Lower lobe of right lung (tissue), 2 donors: ENCODE data around the gene PLK4. TPM values are rescaled to one million over a fixed set of nuclear protein-coding genes. Genes with fewer than 3 reads are reported as not detected.
A peak's percentile ranks its signal among the peaks of the same experiment; 100 is the strongest.

Experiments
- ATAC-seq, 2 donors: fragments of 200-7000 bp; cut with Tn5 transposase; one replicate each; pipeline ENCODE4 v1.9.1; 2020 to 2022; ENCODE audit warnings: mild to moderate bottlenecking in 2 of 2, moderate library complexity in 2 of 2
- DNase-seq: peaks from one replicate; pipeline ENCODE4 v3.0.0-alpha.2; 2020
- H3K27ac ChIP-seq: fragments of 200-600 bp; one replicate; pipeline ENCODE4 v1.8.0; 2022
- H3K27me3 ChIP-seq: fragments of 200-600 bp; one replicate; pipeline ENCODE4 v1.8.0; 2022; ENCODE audit warnings: low read depth
- H3K36me3 ChIP-seq: fragments of 200-600 bp; one replicate; pipeline ENCODE4 v1.8.0; 2022; ENCODE audit warnings: mild to moderate bottlenecking
- H3K4me1 ChIP-seq: fragments of 200-600 bp; one replicate; pipeline ENCODE4 v1.8.0; 2022
- H3K4me3 ChIP-seq: fragments of 200-600 bp; one replicate; pipeline ENCODE4 v1.8.0; 2022; ENCODE audit warnings: mild to moderate bottlenecking
- H3K9me3 ChIP-seq: fragments of 200-600 bp; one replicate; pipeline ENCODE4 v1.8.0; 2022
- intact Hi-C: fragments of 100-400 bp; cut with DNase I; formaldehyde crosslinking; loops from one replicate; pipeline ENCODE4 v1.11.0; 2022
- total RNA-seq: library from RNA; stranded (reverse); fragmentation: NEBNext Ultra II Directional; extraction: Animal tissue kit (Norgen Biotek cat#: 25700); gene quantifications from one replicate; pipeline ENCODE4 v1.2.1, GENCODE V29; 2021
- TF ChIP-seq, protein P1 (sequence below): fragments of 200-600 bp; IDR thresholded peaks from one replicate; pipeline ENCODE4 v1.8.0; 2022; ENCODE audit warnings: antibody characterized with exemption, mild to moderate bottlenecking
- donor health status: DM: no; HTN: yes; CAD: no; lungs with severe emphysema.

Gene PLK4
- total RNA-seq, 1 donor from 2014 or later, result 2.0 TPM

DNA sequence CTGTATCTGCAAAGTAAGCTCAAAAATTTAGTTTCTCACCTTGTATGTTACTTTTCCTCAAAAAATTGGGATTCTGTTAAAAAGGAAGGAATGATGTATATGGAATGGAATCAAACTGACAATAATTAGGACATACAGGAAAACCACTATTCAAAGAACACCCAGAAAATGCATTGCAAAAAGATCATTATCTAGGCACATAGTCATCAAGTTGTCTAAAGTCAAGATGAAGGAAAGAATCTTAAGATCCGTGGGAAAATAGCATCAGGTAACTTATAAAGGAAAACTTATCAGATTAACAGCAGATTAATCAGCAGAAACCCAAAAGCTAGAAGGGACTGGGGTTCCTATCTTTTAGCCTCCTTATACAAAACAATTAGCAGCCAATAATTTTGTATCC, 23.1 kb upstream of the PLK4 start:
- no peak overlapping the region for H3K4me3 ChIP-seq
- intact Hi-C loops, result no loop called here
- ATAC-seq (no peak), DNase-seq (no peak)
- H3K27ac ChIP-seq, result no peak overlapping the region
- H3K27me3 ChIP-seq, result no peaks in the 10 kb centered on the region
- H3K36me3 ChIP-seq, result no peaks in the 10 kb centered on the region
- TF ChIP-seq, protein P1, sequence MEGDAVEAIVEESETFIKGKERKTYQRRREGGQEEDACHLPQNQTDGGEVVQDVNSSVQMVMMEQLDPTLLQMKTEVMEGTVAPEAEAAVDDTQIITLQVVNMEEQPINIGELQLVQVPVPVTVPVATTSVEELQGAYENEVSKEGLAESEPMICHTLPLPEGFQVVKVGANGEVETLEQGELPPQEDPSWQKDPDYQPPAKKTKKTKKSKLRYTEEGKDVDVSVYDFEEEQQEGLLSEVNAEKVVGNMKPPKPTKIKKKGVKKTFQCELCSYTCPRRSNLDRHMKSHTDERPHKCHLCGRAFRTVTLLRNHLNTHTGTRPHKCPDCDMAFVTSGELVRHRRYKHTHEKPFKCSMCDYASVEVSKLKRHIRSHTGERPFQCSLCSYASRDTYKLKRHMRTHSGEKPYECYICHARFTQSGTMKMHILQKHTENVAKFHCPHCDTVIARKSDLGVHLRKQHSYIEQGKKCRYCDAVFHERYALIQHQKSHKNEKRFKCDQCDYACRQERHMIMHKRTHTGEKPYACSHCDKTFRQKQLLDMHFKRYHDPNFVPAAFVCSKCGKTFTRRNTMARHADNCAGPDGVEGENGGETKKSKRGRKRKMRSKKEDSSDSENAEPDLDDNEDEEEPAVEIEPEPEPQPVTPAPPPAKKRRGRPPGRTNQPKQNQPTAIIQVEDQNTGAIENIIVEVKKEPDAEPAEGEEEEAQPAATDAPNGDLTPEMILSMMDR, result no peak
- H3K4me1 ChIP-seq, result peaks cover 6% of the 10 kb centered on the region
- H3K9me3 ChIP-seq, result peaks cover 6% of the 10 kb centered on the region

DNA sequence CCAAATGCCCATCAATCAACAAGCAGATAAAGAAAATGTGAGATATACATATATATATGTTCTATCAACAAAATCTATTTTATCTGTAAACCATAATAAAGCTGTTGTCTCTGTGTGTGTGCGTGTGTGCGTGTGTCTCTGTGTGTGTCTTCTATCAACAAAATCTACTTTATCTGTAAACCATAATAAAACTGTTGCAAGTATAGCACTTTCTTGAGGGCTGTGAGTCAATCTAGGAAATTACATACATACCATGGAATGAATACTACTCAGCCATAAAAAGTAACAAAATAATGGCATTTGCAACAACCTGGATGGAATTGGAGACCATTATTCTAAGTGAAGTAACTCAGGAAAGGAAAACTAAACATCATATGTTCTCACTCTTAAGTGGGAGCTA, 12.5 kb upstream of the PLK4 start:
- ATAC-seq (no peak), DNase-seq (no peak)

GRCh38 chr4:127870281-127870680, 10.4 kb upstream of the PLK4 start:
- H3K27me3 ChIP-seq, result no peaks in the 10 kb centered on the region
- TF ChIP-seq, protein P1, result no peak
- DNase-seq (no peak), ATAC-seq (peak in 1 of 2 donors; percentile 11)
- no peak overlapping the region for H3K4me3 ChIP-seq
- intact Hi-C loops, result no loop called here
- no peaks in the 10 kb centered on the region for H3K36me3 ChIP-seq
- H3K27ac ChIP-seq, result no peak overlapping the region
- peaks cover 14% of the 10 kb centered on the region for H3K4me1 ChIP-seq
- no peaks in the 10 kb centered on the region for H3K9me3 ChIP-seq

More for the DNA sequence above, 12.5 kb upstream of the PLK4 start:
- Histone ChIP-seq H3K4me1 (peaks cover 14% of the 10 kb centered on the region), H3K4me3 (no peak overlapping the region), H3K9me3 (no peaks in the 10 kb centered on the region), H3K27me3 (no peaks in the 10 kb centered on the region), H3K36me3 (no peaks in the 10 kb centered on the region), H3K27ac (no peak overlapping the region)
- TF ChIP-seq, protein P1, result no peak
- intact Hi-C loops, result no loop called here

DNA sequence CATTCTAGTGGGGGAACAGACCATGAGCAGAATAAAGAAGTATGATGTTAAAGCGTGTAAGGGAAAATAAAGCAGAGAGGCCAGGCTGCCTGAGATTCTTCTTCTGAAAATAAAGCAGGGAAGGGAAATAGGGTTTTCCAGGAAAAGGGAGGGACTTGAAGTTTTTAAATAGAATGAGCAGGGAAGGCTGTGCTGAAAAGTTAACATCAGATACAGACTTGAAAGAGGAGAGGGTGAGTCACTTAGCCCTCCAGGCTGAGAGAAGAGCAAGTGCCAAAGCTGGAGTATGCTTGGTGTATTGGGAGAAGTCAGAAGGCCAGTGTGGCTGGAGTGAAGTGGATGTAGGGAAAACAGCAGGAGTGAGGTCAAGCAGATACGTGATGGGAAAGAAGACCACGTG, 10.0 kb upstream of the PLK4 start:
- TF ChIP-seq, protein P1, result no peak
- Histone ChIP-seq H3K4me1 (peaks cover 14% of the 10 kb centered on the region), H3K4me3 (no peak overlapping the region), H3K9me3 (no peaks in the 10 kb centered on the region), H3K27ac (no peak overlapping the region), H3K36me3 (no peaks in the 10 kb centered on the region), H3K27me3 (no peaks in the 10 kb centered on the region)
- ATAC-seq (peak; percentile 71 to 87), DNase-seq (no peak)
- intact Hi-C loops, result no loop called here

- Histone ChIP-seq H3K36me3 (no peaks in the 10 kb centered on the region), H3K4me3 (no peak overlapping the region), H3K27ac (no peak overlapping the region), H3K4me1 (peaks cover 12% of the 10 kb centered on the region), H3K9me3 (no peaks in the 10 kb centered on the region), H3K27me3 (no peaks in the 10 kb centered on the region)
- ATAC-seq (no peak), DNase-seq (no peak)
- TF ChIP-seq, protein P1, result no peak
- intact Hi-C loops, result no loop called here
These were observed 4.9 kb upstream of the PLK4 start for GRCh38 chr4:127875791-127876190.

DNA sequence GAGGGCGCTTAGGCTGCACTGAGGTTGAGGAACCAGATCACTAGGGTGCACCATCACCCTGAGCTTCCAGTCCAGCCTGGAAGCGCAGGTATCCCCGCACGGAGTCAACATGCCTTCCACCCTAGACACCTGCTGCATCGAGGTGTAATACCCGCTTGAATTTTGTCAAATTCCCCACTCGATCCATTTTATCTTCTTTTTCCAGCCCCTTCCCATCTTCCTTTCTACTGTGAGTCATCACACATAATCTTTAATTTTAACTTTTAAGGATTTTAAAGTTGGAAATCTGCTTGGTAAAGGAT, 821 bp downstream of the PLK4 start:
- Histone ChIP-seq H3K4me1 (peaks cover 13% of the 10 kb centered on the region), H3K9me3 (no peaks in the 10 kb centered on the region), H3K36me3 (no peaks in the 10 kb centered on the region), H3K27ac (no peak overlapping the region), H3K27me3 (no peaks in the 10 kb centered on the region), H3K4me3 (peak overlapping the region; percentile 87)
- TF ChIP-seq, protein P1, result no peak
- DNase-seq, result no peak
- ATAC-seq, result no peak
- intact Hi-C loops, result no loop called here
